Measurements from ENCODE around the gene DDAH1. TPM values are rescaled to one million over a fixed set of nuclear protein-coding genes. Genes with fewer than 3 reads are reported as not detected.
A peak's percentile ranks its signal among the peaks of the same experiment; 100 is the strongest.

DDAH1 gene
- polyA plus RNA-seq, 1 donor from 2014 or later, result 42.7 TPM

DNA sequence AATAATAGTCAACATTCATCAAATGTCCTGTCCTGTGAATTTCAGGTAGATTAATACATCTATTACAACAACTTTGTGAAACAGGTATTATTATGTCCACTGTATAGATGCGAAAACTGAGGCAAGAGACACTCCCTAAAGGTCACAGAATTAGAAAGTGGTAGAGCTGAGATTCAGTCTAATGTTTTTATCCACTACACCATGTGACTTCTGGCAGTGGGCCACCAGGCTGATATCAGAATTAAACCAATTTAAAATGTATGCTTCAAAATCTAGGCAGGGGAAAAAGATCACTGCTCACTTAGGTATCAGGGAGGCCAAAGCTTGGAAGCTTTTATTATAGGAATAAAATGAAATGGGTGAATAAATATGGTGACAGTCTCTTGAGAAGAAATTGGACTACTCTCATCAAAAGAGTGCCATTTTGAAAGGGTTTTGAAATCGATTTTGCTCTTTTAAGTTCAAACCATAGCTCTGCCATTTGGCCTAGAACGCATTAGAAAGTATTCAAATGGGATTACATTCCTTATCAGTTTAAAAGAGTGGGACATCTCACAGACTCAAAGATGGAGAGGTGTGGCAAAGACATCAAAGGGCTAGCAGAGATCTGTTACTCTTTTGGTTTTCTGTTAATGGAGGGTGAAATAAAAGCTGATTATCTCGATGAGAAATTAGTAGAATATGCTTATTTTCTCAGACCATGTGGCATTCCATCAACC, 1.9 kb downstream of the DDAH1 start:
- Histone ChIP-seq H3K79me2 (replicated peaks; ENCODE audit: insufficient read depth, low read length) (peaks cover 37% of the 10 kb centered on the region), H3K9me2 (ENCODE audit: insufficient read depth, low read length) (no peaks in the 10 kb centered on the region), H3K36me3 (ENCODE audit: insufficient read depth, low read length) (no peaks in the 10 kb centered on the region), H3K27me3 (ENCODE audit: insufficient read depth, low read depth, low read length) (no peaks in the 10 kb centered on the region), H2AFZ (ENCODE audit: low read depth, low read length) (no peak overlapping the region), H3F3A (ENCODE audit: insufficient read depth, low read length, poor library complexity, severe bottlenecking) (no peaks in the 10 kb centered on the region), H3K9ac (ENCODE audit: low read length) (peak overlapping the region; percentile 77), H3K27ac (ENCODE audit: low read length) (no peak overlapping the region), H4K20me1 (ENCODE audit: insufficient read depth) (no peaks in the 10 kb centered on the region), H3K9me3 (ENCODE audit: low read length) (no peaks in the 10 kb centered on the region), H3K4me3 (ENCODE audit: low read length) (peak overlapping the region; percentile 80), H3K4me2 (ENCODE audit: low read length) (peak overlapping the region; percentile 84)
- TF ChIP-seq TAF1 (IDR thresholded peaks at IDR 0.05; ENCODE audit: low read depth) (no peak), POLR2AphosphoS5 (IDR thresholded peaks at IDR 0.05) (no peak), RAD21 (conservative IDR thresholded peaks at IDR 0.05) (no peak), EP300 (conservative IDR thresholded peaks at IDR 0.05; ENCODE audit: poor library complexity, severe bottlenecking) (no peak), MXI1 (conservative IDR thresholded peaks at IDR 0.05; ENCODE audit: poor library complexity, severe bottlenecking) (no peak), EZH2 (IDR thresholded peaks at IDR 0.05; ENCODE audit: borderline replicate concordance, insufficient read depth, low read length, poor library complexity, severe bottlenecking) (no peak), SMC3 (conservative IDR thresholded peaks at IDR 0.05; ENCODE audit: poor library complexity) (no peak)
- TF ChIP-seq, protein P1, sequence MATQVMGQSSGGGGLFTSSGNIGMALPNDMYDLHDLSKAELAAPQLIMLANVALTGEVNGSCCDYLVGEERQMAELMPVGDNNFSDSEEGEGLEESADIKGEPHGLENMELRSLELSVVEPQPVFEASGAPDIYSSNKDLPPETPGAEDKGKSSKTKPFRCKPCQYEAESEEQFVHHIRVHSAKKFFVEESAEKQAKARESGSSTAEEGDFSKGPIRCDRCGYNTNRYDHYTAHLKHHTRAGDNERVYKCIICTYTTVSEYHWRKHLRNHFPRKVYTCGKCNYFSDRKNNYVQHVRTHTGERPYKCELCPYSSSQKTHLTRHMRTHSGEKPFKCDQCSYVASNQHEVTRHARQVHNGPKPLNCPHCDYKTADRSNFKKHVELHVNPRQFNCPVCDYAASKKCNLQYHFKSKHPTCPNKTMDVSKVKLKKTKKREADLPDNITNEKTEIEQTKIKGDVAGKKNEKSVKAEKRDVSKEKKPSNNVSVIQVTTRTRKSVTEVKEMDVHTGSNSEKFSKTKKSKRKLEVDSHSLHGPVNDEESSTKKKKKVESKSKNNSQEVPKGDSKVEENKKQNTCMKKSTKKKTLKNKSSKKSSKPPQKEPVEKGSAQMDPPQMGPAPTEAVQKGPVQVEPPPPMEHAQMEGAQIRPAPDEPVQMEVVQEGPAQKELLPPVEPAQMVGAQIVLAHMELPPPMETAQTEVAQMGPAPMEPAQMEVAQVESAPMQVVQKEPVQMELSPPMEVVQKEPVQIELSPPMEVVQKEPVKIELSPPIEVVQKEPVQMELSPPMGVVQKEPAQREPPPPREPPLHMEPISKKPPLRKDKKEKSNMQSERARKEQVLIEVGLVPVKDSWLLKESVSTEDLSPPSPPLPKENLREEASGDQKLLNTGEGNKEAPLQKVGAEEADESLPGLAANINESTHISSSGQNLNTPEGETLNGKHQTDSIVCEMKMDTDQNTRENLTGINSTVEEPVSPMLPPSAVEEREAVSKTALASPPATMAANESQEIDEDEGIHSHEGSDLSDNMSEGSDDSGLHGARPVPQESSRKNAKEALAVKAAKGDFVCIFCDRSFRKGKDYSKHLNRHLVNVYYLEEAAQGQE (IDR thresholded peaks at IDR 0.05; ENCODE audit: borderline replicate concordance), result no peak
- TF ChIP-seq, protein P2, sequence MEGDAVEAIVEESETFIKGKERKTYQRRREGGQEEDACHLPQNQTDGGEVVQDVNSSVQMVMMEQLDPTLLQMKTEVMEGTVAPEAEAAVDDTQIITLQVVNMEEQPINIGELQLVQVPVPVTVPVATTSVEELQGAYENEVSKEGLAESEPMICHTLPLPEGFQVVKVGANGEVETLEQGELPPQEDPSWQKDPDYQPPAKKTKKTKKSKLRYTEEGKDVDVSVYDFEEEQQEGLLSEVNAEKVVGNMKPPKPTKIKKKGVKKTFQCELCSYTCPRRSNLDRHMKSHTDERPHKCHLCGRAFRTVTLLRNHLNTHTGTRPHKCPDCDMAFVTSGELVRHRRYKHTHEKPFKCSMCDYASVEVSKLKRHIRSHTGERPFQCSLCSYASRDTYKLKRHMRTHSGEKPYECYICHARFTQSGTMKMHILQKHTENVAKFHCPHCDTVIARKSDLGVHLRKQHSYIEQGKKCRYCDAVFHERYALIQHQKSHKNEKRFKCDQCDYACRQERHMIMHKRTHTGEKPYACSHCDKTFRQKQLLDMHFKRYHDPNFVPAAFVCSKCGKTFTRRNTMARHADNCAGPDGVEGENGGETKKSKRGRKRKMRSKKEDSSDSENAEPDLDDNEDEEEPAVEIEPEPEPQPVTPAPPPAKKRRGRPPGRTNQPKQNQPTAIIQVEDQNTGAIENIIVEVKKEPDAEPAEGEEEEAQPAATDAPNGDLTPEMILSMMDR (IDR thresholded peaks at IDR 0.05; ENCODE audit: poor library complexity, severe bottlenecking), result no peak

DNA sequence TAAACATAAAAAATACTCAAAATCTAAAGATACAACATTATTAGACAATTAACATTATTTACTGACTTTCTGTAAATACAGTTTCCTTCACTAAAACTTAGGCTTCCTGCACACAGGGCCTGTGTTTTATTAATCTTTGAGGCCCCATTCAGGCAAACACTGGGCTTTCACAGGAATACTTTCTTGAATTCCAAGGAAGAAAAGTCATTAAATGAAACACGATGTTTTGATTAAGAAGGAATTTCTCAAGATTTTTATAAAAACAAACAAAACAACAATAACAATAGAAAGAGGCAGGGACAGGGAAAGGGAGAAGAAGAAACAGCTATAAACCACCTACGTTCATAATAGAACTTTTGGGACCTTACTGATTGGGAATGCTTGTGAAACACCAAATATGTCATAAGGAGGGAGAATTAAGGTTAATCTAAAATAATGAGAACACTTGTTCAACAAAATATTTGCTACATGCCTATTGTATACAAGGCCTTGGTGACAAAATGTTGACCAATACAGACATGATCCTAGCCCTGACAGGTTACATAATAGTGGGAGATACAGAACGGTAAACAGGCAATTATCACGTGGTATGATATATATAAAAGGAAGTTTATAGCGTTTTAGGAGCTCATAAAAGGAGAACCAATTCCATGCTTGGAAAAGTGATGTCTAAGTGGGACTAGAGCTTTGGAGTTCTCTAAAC, 3.6 kb downstream of the DDAH1 start:
- Histone ChIP-seq H3F3A (ENCODE audit: insufficient read depth, low read length, poor library complexity, severe bottlenecking) (no peaks in the 10 kb centered on the region), H3K9me3 (ENCODE audit: low read length) (no peaks in the 10 kb centered on the region), H3K9me2 (ENCODE audit: insufficient read depth, low read length) (no peaks in the 10 kb centered on the region), H3K27me3 (ENCODE audit: insufficient read depth, low read depth, low read length) (no peaks in the 10 kb centered on the region), H3K9ac (ENCODE audit: low read length) (no peak overlapping the region), H3K79me2 (replicated peaks; ENCODE audit: insufficient read depth, low read length) (peaks cover 48% of the 10 kb centered on the region), H3K4me2 (ENCODE audit: low read length) (no peak overlapping the region), H3K36me3 (ENCODE audit: insufficient read depth, low read length) (no peaks in the 10 kb centered on the region), H2AFZ (ENCODE audit: low read depth, low read length) (no peak overlapping the region), H3K27ac (ENCODE audit: low read length) (no peak overlapping the region), H3K4me3 (ENCODE audit: low read length) (no peak overlapping the region), H4K20me1 (ENCODE audit: insufficient read depth) (no peaks in the 10 kb centered on the region)
- no peak for TF ChIP-seq RAD21 (conservative IDR thresholded peaks at IDR 0.05)
- no peak for TF ChIP-seq EZH2 (IDR thresholded peaks at IDR 0.05; ENCODE audit: borderline replicate concordance, insufficient read depth, low read length, poor library complexity, severe bottlenecking)
- TF ChIP-seq EP300 (conservative IDR thresholded peaks at IDR 0.05; ENCODE audit: poor library complexity, severe bottlenecking), result no peak
- TF ChIP-seq, protein P2 (IDR thresholded peaks at IDR 0.05; ENCODE audit: poor library complexity, severe bottlenecking), result no peak
- no peak for TF ChIP-seq TAF1 (IDR thresholded peaks at IDR 0.05; ENCODE audit: low read depth)
- no peak for TF ChIP-seq MXI1 (conservative IDR thresholded peaks at IDR 0.05; ENCODE audit: poor library complexity, severe bottlenecking)
- TF ChIP-seq POLR2AphosphoS5 (IDR thresholded peaks at IDR 0.05), result no peak
- TF ChIP-seq SMC3 (conservative IDR thresholded peaks at IDR 0.05; ENCODE audit: poor library complexity), result no peak
- TF ChIP-seq, protein P1 (IDR thresholded peaks at IDR 0.05; ENCODE audit: borderline replicate concordance), result no peak

Measured in neural cell (in vitro differentiated cells).